ENCODE results near the gene KRTAP12-3.
"Not testable (repeated sequence)": the region's sequence is repeated elsewhere in the genome, so short reads cannot be mapped to it uniquely, and the experiment has no call there.

The KRTAP12-3 gene, protein sequence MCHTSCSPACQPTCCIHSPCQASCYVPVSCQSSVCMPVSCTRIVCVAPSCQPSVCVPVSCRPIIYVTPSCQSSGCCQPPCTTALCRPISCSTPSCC

DNA sequence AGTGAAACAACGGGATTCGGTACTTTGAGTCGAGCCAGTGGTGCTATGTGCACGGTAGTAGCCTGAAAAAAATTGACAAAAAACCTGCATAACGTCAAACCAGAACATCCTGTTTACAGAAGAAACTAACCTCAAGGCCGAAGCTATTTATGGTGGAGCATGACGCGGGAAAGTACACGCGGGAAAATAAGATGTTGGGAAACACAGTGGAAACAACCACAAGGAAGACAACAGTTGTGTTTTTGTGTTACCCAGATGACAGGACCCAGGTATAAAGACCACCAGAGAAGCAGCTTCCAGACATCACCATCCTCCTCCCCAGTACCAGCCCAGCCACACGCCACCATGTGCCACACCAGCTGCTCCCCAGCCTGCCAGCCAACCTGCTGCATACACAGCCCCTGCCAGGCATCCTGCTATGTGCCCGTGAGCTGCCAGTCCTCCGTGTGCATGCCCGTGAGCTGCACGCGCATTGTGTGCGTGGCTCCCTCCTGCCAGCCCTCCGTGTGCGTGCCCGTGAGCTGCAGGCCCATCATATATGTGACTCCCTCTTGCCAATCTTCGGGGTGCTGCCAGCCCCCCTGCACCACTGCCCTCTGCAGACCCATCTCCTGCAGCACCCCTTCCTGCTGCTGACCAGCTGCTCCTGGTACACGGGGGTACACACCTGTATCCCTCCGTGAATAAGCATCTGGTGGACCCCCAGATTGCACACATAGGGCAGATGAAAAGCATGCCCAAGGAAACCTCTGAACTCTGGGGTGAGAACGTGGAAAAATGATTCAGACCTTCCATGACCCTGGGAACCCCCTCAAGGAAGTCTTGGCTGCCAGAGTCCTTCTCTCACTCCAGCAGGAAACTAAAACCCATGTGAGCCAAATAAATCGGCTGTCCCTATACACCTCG is at the start of gene KRTAP12-3:
Gene KRTAP12-3, plus strand, starts transcription at position 298 of the 906 bp plus-strand sequence. Its CDS starts 48 bp downstream, at position 346.
- no peak for TF ChIP-seq FOXK2 (IDR thresholded peaks at IDR 0.05)
- no peak for TF ChIP-seq FOXM1 (IDR thresholded peaks at IDR 0.05; ENCODE audit: borderline replicate concordance)
- no peak for TF ChIP-seq SP1 (IDR thresholded peaks at IDR 0.05)
- no peak for TF ChIP-seq BHLHE40 (IDR thresholded peaks at IDR 0.05; ENCODE audit: borderline replicate concordance)
- no peak for TF ChIP-seq L3MBTL2 (conservative IDR thresholded peaks at IDR 0.05)
- no peak for TF ChIP-seq CTBP1 (IDR thresholded peaks at IDR 0.05; ENCODE audit: borderline replicate concordance)
- TF ChIP-seq, protein P1, sequence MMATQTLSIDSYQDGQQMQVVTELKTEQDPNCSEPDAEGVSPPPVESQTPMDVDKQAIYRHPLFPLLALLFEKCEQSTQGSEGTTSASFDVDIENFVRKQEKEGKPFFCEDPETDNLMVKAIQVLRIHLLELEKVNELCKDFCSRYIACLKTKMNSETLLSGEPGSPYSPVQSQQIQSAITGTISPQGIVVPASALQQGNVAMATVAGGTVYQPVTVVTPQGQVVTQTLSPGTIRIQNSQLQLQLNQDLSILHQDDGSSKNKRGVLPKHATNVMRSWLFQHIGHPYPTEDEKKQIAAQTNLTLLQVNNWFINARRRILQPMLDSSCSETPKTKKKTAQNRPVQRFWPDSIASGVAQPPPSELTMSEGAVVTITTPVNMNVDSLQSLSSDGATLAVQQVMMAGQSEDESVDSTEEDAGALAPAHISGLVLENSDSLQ (IDR thresholded peaks at IDR 0.05): no peak
- no peak for TF ChIP-seq LEF1 (IDR thresholded peaks at IDR 0.05; ENCODE audit: borderline replicate concordance)
- no peak for TF ChIP-seq SUZ12 (IDR thresholded peaks at IDR 0.05)
- no peak for TF ChIP-seq HDGF (IDR thresholded peaks at IDR 0.05; ENCODE audit: borderline replicate concordance)
- no peak for TF ChIP-seq ARNT (IDR thresholded peaks at IDR 0.05)
- TF ChIP-seq ELF4 (IDR thresholded peaks at IDR 0.05): no peak
- TF ChIP-seq TARDBP (IDR thresholded peaks at IDR 0.05): no peak
- TF ChIP-seq FOXA1 (IDR thresholded peaks at IDR 0.05): no peak
- no peak for TF ChIP-seq ZNF384 (IDR thresholded peaks at IDR 0.05)
- ChIA-PET POLR2A (no interaction called here), CTCF (interaction anchor here (0.7 kb wide), 1 partner anchor 152 kb away, joined by 3 read pairs; no protein-coding TSS in a partner anchor)
- no peak for DNase-seq (ENCODE audit: extremely low spot score)

DNA sequence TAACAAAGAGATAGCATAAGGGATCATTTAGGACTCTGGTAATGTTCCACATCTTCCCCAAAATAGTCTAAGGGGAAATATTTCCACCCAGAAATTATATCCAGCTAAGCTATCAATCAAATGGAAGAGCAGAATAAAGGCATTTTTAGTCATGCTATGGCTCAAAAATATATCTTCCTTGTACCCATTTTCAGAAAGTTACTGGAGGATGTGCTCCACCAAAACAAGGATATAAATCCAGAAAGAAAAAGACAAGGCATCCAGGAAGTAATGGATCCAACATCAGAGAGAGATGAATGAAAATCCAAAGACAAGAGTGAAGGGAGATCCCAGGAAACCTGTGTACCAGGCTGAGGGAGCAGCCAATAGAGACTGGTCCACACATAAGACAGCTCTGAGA is 48.5 kb upstream of the KRTAP12-3 start:
- TF ChIP-seq FOXA1 (IDR thresholded peaks at IDR 0.05): no peak
- TF ChIP-seq SP1 (IDR thresholded peaks at IDR 0.05): no peak
- no peak for TF ChIP-seq FOXK2 (IDR thresholded peaks at IDR 0.05)
- no peak for TF ChIP-seq L3MBTL2 (conservative IDR thresholded peaks at IDR 0.05)
- no peak for TF ChIP-seq CTBP1 (IDR thresholded peaks at IDR 0.05; ENCODE audit: borderline replicate concordance)
- TF ChIP-seq FOXM1 (IDR thresholded peaks at IDR 0.05; ENCODE audit: borderline replicate concordance): no peak
- TF ChIP-seq LEF1 (IDR thresholded peaks at IDR 0.05; ENCODE audit: borderline replicate concordance): no peak
- TF ChIP-seq NFRKB (IDR thresholded peaks at IDR 0.05): no peak
- no peak for TF ChIP-seq HDGF (IDR thresholded peaks at IDR 0.05; ENCODE audit: borderline replicate concordance)
- TF ChIP-seq, protein P1 (IDR thresholded peaks at IDR 0.05): no peak
- TF ChIP-seq ARNT (IDR thresholded peaks at IDR 0.05): no peak
- no peak for TF ChIP-seq SUZ12 (IDR thresholded peaks at IDR 0.05)
- TF ChIP-seq TARDBP (IDR thresholded peaks at IDR 0.05): no peak
- TF ChIP-seq BHLHE40 (IDR thresholded peaks at IDR 0.05; ENCODE audit: borderline replicate concordance): no peak
- TF ChIP-seq ZNF384 (IDR thresholded peaks at IDR 0.05): no peak
- TF ChIP-seq ELF4 (IDR thresholded peaks at IDR 0.05): no peak
- no peak for DNase-seq (ENCODE audit: extremely low spot score)
- CTCF ChIA-PET: no interaction called here
- POLR2A ChIA-PET: no interaction called here

- POLR2A ChIA-PET; DNase-seq (ENCODE audit: extremely low spot score); CTCF ChIA-PET: not testable (repeated sequence)
Measured at GRCh38 chr21:44610157-44610843, 47.4 kb upstream of the KRTAP12-3 start.

DNA sequence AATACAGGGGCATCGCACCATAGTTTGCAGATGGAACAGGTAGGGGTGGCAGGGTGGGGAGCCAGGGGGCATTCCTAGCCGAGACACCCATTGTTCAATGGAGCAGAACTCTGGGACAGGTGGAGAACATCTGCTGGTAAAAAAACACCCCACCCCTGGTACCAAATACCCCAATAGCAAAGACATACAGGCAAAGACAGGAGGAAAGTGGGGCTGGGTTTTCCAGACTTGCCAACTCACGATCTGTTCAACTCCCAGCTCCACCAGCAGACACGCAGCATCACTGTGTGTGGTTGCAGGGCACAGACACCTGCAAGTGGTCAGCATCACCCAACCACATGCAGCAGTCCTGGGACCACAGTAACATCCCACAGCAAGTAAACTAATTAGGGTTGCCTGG is 46.2 kb upstream of the KRTAP12-3 start:
- no peak for TF ChIP-seq LEF1 (IDR thresholded peaks at IDR 0.05; ENCODE audit: borderline replicate concordance)
- TF ChIP-seq, protein P1 (IDR thresholded peaks at IDR 0.05): no peak
- no peak for TF ChIP-seq BHLHE40 (IDR thresholded peaks at IDR 0.05; ENCODE audit: borderline replicate concordance)
- no peak for TF ChIP-seq ARNT (IDR thresholded peaks at IDR 0.05)
- no peak for TF ChIP-seq L3MBTL2 (conservative IDR thresholded peaks at IDR 0.05)
- no peak for TF ChIP-seq HDGF (IDR thresholded peaks at IDR 0.05; ENCODE audit: borderline replicate concordance)
- TF ChIP-seq NFRKB (IDR thresholded peaks at IDR 0.05): no peak
- TF ChIP-seq FOXA1 (IDR thresholded peaks at IDR 0.05): no peak
- ChIA-PET CTCF (no interaction called here), POLR2A (no interaction called here)
- no peak for DNase-seq (ENCODE audit: extremely low spot score)

- DNase-seq (ENCODE audit: extremely low spot score): no peak
- ChIA-PET POLR2A (no interaction called here), CTCF (no interaction called here)
- TF ChIP-seq HDGF (IDR thresholded peaks at IDR 0.05; ENCODE audit: borderline replicate concordance) (no peak), SUZ12 (IDR thresholded peaks at IDR 0.05) (no peak), BHLHE40 (IDR thresholded peaks at IDR 0.05; ENCODE audit: borderline replicate concordance) (no peak), CTBP1 (IDR thresholded peaks at IDR 0.05; ENCODE audit: borderline replicate concordance) (no peak), ZNF384 (IDR thresholded peaks at IDR 0.05) (no peak), L3MBTL2 (conservative IDR thresholded peaks at IDR 0.05) (no peak), ARNT (IDR thresholded peaks at IDR 0.05) (no peak), ELF4 (IDR thresholded peaks at IDR 0.05) (no peak), FOXM1 (IDR thresholded peaks at IDR 0.05; ENCODE audit: borderline replicate concordance) (no peak), FOXA1 (IDR thresholded peaks at IDR 0.05) (no peak)
Measured at GRCh38 chr21:44612029-44612486, 45.7 kb upstream of the KRTAP12-3 start, which contains the start of gene KRTAP10-8. Gene KRTAP10-8, plus strand, starts transcription at chr21:44612079. Its CDS starts 22 bp downstream, at chr21:44612101.

Data from HEK293T (cell line).